IMR-90 (cell line): ENCODE data around the gene RIPOR3. TPM values are rescaled to one million over a fixed set of nuclear protein-coding genes. Genes with fewer than 3 reads are reported as not detected.

Source experiments
- ATAC-seq: fragments of 200-7000 bp; cut with Tn5 transposase; 2 replicates; pipeline ENCODE4 v1.9.1; 2020; ENCODE audit warnings: low read depth, mild to moderate bottlenecking, moderate library complexity
- BruUV-seq: library from RNA; stranded (reverse); fragments of 400-500 nt; replicated peaks from 2 replicates; lab custom pipeline; 2021; lab: Mats Ljungman, UMichigan
- CTCF ChIA-PET: fragments of 300-600 bp; formaldehyde crosslinking; extraction: SDS; loops from one replicate; lab custom pipeline; 2021; ENCODE audit warnings: antibody characterized with exemption; lab: Yijun Ruan, JAX
- POLR2A ChIA-PET: fragments of 300-600 bp; sonication (Branson Sonifier 250); formaldehyde crosslinking; loops from one replicate; lab custom pipeline; 2022; ENCODE audit warnings: antibody characterized with exemption; ENCODE audit not compliant: unreplicated experiment; lab: Charles Lee
- DNase-seq: peaks from one replicate; pipeline ENCODE4 v3.0.0; 2013
- H2AFZ ChIP-seq: replicated peaks from 2 replicates; pipeline ENCODE3; 2013; ENCODE audit warnings: low read length, mild to moderate bottlenecking; ENCODE audit not compliant: poor library complexity
- H2AK5ac ChIP-seq: 2 replicates; pipeline ENCODE4 v1.6.1; 2013; ENCODE audit warnings: low read depth, low read length, inconsistent platforms
- H2AK9ac ChIP-seq: replicated peaks from 2 replicates; pipeline ENCODE3; 2013; ENCODE audit warnings: mild to moderate bottlenecking, low read depth, low read length, moderate library complexity; ENCODE audit not compliant: poor library complexity
- H2BK120ac ChIP-seq: 2 replicates; pipeline ENCODE4 v1.6.1; 2013; ENCODE audit warnings: low read depth, low read length, inconsistent platforms
- H2BK15ac ChIP-seq: 3 replicates; pipeline ENCODE4 v1.6.1; 2013; ENCODE audit warnings: low read depth, low read length, inconsistent platforms
- H2BK20ac ChIP-seq: 2 replicates; pipeline ENCODE4 v1.6.1; 2013; ENCODE audit warnings: low read depth, mild to moderate bottlenecking, inconsistent platforms, low read length, moderate library complexity
- H2BK5ac ChIP-seq: 2 replicates; pipeline ENCODE4 v1.6.1; 2013; ENCODE audit warnings: mild to moderate bottlenecking, low read depth, low read length, inconsistent platforms; ENCODE audit not compliant: poor library complexity, severe bottlenecking
- H3K14ac ChIP-seq: replicated peaks from 2 replicates; pipeline ENCODE4 v1.6.1; 2013; ENCODE audit warnings: low read depth, low read length, inconsistent platforms
- H3K18ac ChIP-seq: 2 replicates; pipeline ENCODE4 v1.6.1; 2013; ENCODE audit warnings: low read depth, low read length, control low read depth
- H3K23ac ChIP-seq: 2 replicates; pipeline ENCODE4 v1.6.1; 2013; ENCODE audit warnings: low read depth, low read length, inconsistent platforms
- H3K27ac ChIP-seq: 2 replicates; pipeline ENCODE4 v1.5.1; 2013; ENCODE audit warnings: mild to moderate bottlenecking, control low read depth, low read length; ENCODE audit not compliant: insufficient read depth
- H3K27me3 ChIP-seq: 2 replicates; pipeline ENCODE4 v1.6.1; 2013; ENCODE audit warnings: low read length; ENCODE audit not compliant: control insufficient read depth, insufficient read depth
- H3K36me3 ChIP-seq: 2 replicates; pipeline ENCODE4 v1.6.1; 2013; ENCODE audit warnings: low read length, mixed read lengths; ENCODE audit not compliant: control insufficient read depth, insufficient read depth
- H3K4ac ChIP-seq: 2 replicates; pipeline ENCODE4 v1.6.1; 2013; ENCODE audit warnings: low read depth, low read length, inconsistent platforms
- H3K4me1 ChIP-seq: 2 replicates; pipeline ENCODE4 v1.6.1; 2013; ENCODE audit warnings: low read length, mixed read lengths; ENCODE audit not compliant: control insufficient read depth, insufficient read depth
- H3K4me2 ChIP-seq: 2 replicates; pipeline ENCODE4 v1.6.1; 2013; ENCODE audit warnings: low read depth, mild to moderate bottlenecking, control low read depth, low read length, moderate library complexity
- H3K4me3 ChIP-seq: 2 replicates; pipeline ENCODE4 v1.5.1; 2013; ENCODE audit warnings: low read depth, mild to moderate bottlenecking, control low read depth, low read length, moderate library complexity; ENCODE audit not compliant: insufficient read depth
- H3K56ac ChIP-seq: 2 replicates; pipeline ENCODE4 v1.6.1; 2013; ENCODE audit warnings: low read length, inconsistent platforms; ENCODE audit not compliant: insufficient read depth; ENCODE audit errors: extremely low read depth
- H3K79me1 ChIP-seq, 2 experiments: 2 replicates each; pipeline ENCODE4 v1.6.1; 2013; ENCODE audit warnings: low read length in 2 of 2, inconsistent platforms in 1 of 2, low read depth in 1 of 2
- H3K9ac ChIP-seq: 2 replicates; pipeline ENCODE4 v1.6.1; 2013; ENCODE audit warnings: low read depth, low read length, control low read depth
- H3K9me1 ChIP-seq: 2 replicates; pipeline ENCODE4 v1.6.1; 2013; ENCODE audit warnings: low read length, inconsistent platforms; ENCODE audit not compliant: insufficient read depth
- H3K9me3 ChIP-seq: 2 replicates; pipeline ENCODE4 v1.6.1; 2013; ENCODE audit warnings: low read length; ENCODE audit not compliant: control insufficient read depth, insufficient read depth
- H4K20me1 ChIP-seq: 2 replicates; pipeline ENCODE4 v1.6.1; 2013; ENCODE audit warnings: low read length, inconsistent platforms; ENCODE audit not compliant: insufficient read depth
- H4K5ac ChIP-seq: 2 replicates; pipeline ENCODE4 v1.6.1; 2013; ENCODE audit warnings: mild to moderate bottlenecking, low read depth, low read length, control low read depth
- H4K8ac ChIP-seq, 2 experiments: 2 replicates each; pipeline ENCODE4 v1.6.1; 2013; ENCODE audit warnings: low read depth in 2 of 2, low read length in 2 of 2, control low read depth in 1 of 2, inconsistent platforms in 1 of 2
- H4K91ac ChIP-seq: 2 replicates; pipeline ENCODE4 v1.6.1; 2013; ENCODE audit warnings: low read depth, low read length, inconsistent platforms; ENCODE audit not compliant: insufficient read depth
- WGBS, 2 experiments: methylation state at CpG; one replicate each; pipeline versions ENCODE4 v1.1.5 to v1.1.7; 2013; ENCODE audit warnings: missing lambda C conversion rate in 2 of 2; ENCODE audit not compliant: insufficient read length in 1 of 2; ENCODE audit errors: extremely low coverage in 2 of 2; 5-methylcytosine and 5-hydroxymethylcytosine counted together
- dilution Hi-C: fragments of 300-500 bp; cut with HindIII; formaldehyde crosslinking; loops from one replicate; pipeline ENCODE4 v1.14.3; 2018; ENCODE audit warnings: low sequenced_read_pairs; ENCODE audit not compliant: unreplicated experiment
- in situ Hi-C: fragments of 300-500 bp; cut with MboI; formaldehyde crosslinking; loops from 3 replicates; pipeline ENCODE4 v1.14.3; 2019; ENCODE audit warnings: low sequenced_read_pairs, inconsistent platforms, mixed read lengths
- intact Hi-C: fragments of 100-400 bp; cut with micrococcal nuclease; formaldehyde crosslinking; loops from 2 replicates; pipeline ENCODE4 v1.10.0; 2022
- polyA plus RNA-seq, 3 experiments: library from polyadenylated mRNA; depleted of rRNA; stranded (reverse); fragments of >200 nt; gene quantifications; 2 replicates each; pipeline ENCODE4 v1.2.3, GENCODE V29; 2012; ENCODE audit warnings: low replicate concordance in 1 of 3
- total RNA-seq: library from RNA; depleted of rRNA; stranded (reverse); fragments of >200 nt; gene quantifications from 2 replicates; pipeline ENCODE4 v1.2.3, GENCODE V29; 2012
- TF ChIP-seq, protein P1 (sequence below): fragments of 150-350 bp; IDR thresholded peaks from 2 replicates; pipeline ENCODE4 v1.6.1; 2016; ENCODE audit warnings: low read depth, mild to moderate bottlenecking, low read length, moderate library complexity, borderline replicate concordance

Gene RIPOR3
- total and polyA plus RNA-seq, 2 of the 4 experiments (the other 2 are of a cell fraction) = 0.54 to 1.7 TPM

DNA sequence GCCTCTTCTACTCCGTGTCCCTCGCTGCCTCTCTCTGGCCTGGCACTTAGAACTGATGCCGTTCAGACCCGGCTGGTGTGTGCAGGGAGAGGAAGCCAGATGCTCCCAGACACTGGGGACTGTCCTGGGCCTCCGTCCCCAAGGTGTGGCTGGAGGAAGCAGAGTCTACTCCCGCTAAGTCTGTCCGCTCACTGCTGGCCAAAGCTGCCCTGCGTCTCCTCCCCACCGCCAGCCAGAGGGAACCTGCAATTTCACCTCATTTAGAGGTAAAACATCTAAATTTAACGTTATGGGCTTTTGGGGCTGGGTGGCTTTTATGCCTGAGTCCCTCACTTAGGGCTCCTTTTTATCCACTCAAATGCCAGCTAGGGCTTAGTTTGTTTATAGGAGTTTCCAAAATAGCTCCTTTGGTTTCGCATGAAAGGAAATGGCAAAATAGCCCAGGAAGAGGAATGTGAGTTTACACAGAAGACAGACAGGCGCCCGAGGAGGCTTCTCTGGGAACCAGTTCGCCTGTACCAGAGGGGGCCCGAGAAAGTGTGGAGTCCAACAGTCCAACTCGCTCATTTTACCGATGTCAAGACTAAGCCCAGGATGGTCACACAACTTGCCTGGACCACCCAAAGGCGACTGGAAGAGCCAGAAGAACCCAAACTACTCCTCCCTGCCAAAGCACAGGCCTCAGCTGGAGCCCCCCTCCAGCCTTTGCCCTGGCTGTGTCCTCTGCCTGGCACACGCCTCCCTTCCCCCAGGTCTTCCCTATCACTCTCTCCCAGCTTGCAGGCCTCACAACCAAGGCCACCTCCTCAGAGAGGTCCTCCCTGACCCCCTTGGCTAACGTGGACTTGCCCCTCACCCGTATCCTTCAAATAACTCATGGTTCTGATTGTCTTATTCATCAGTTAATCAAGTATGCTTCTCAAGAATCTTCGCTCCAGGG, 54.5 kb downstream of the RIPOR3 start:
- Histone ChIP-seq H4K8ac (peak overlapping the region; percentile 99 to 100), H3K56ac (peak overlapping the region; percentile 98), H4K5ac (peak overlapping the region; percentile 99), H2AK9ac (peak overlapping the region; percentile 98), H3K79me1 (peaks cover 4 to 44% of the 10 kb centered on the region in 2 experiments; a peak in 3 of 4 replicates), H3K4me2 (peak overlapping the region; percentile 77), H3K9ac (peak overlapping the region; percentile 83), H2BK15ac (peak overlapping the region; percentile 100; the same call in 2 of the 3 replicates), H3K9me3 (no peaks in the 10 kb centered on the region), H3K14ac (peak overlapping the region; percentile 100), H3K18ac (peak overlapping the region; percentile 98), H3K4me3 (peak overlapping the region; percentile 6; the same call in 1 of the 2 replicates), H2BK5ac (peak overlapping the region; percentile 95), H4K20me1 (no peaks in the 10 kb centered on the region), H3K36me3 (no peaks in the 10 kb centered on the region), H4K91ac (peak overlapping the region; percentile 100), H3K23ac (peak overlapping the region; percentile 96), H2AK5ac (peak overlapping the region; percentile 100), H3K27ac (peak overlapping the region; percentile 100), H3K4me1 (peaks cover 25% of the 10 kb centered on the region), H2AFZ (peak overlapping the region; percentile 92), H2BK120ac (peak overlapping the region; percentile 100), H3K9me1 (peaks cover 15% of the 10 kb centered on the region), H2BK20ac (peak overlapping the region; percentile 100), H3K27me3 (no peaks in the 10 kb centered on the region), H3K4ac (peak overlapping the region; percentile 100)
- dilution Hi-C loops = no loop called here
- BruUV-seq = no TSS peak
- ChIA-PET POLR2A (interaction anchor here (1.0 kb wide), 1 partner anchor 9 kb away, joined by 3 read pairs; no protein-coding TSS in a partner anchor), CTCF (interaction anchor here (0.5 to 2.5 kb wide), 6 partner anchors 10 to 77 kb away, joined by 3 to 10 read pairs (median 6); no protein-coding TSS in a partner anchor)
- TF ChIP-seq, protein P1, sequence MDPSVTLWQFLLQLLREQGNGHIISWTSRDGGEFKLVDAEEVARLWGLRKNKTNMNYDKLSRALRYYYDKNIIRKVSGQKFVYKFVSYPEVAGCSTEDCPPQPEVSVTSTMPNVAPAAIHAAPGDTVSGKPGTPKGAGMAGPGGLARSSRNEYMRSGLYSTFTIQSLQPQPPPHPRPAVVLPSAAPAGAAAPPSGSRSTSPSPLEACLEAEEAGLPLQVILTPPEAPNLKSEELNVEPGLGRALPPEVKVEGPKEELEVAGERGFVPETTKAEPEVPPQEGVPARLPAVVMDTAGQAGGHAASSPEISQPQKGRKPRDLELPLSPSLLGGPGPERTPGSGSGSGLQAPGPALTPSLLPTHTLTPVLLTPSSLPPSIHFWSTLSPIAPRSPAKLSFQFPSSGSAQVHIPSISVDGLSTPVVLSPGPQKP = no peak
- in situ Hi-C loops = no loop called here
- ATAC-seq (peak; percentile 55), DNase-seq (peak; percentile 55)
- WGBS, 2 experiments = 25% methylated on average over 8 of the region's 22 CpGs; no CpG with 5 or more reads in 1 of the 2 experiments
- intact Hi-C loops = no loop called here
